Vagina (tissue), 2 donors: ENCODE results near the gene RAB37.

ENCODE experiments used
- CTCF ChIP-seq, 3 experiments: fragments of 450-650 bp in 2 of 3; fragments of 200-600 bp in 1 of 3; sonication (generic) in 1 of 3; IDR thresholded peaks; one replicate each; pipeline ENCODE4 v1.5.1; 2017 to 2019; ENCODE audit warnings: antibody characterized with exemption in 3 of 3, mild to moderate bottlenecking in 2 of 3, moderate library complexity in 2 of 3
- POLR2A ChIP-seq, 2 donors: fragments of 450-650 bp; IDR thresholded peaks; one replicate each; pipeline ENCODE4 v1.6.1; 2017; ENCODE audit warnings: antibody characterized with exemption in 2 of 2, mild to moderate bottlenecking in 2 of 2, moderate library complexity in 2 of 2

- TF ChIP-seq CTCF (IDR thresholded peaks at IDR 0.05) (no peak), POLR2A (IDR thresholded peaks at IDR 0.05) (no peak)
These were observed 2.3 kb downstream of the RAB37 start for GRCh38 chr17:74739227-74739831.
